Activated CD8-positive, alpha-beta memory T cell treated with anti-CD3 and anti-CD28 coated beads for 36 hours (primary cell): ENCODE measurements around the gene MAEA. TPM values are rescaled to one million over a fixed set of nuclear protein-coding genes. Genes with fewer than 3 reads are reported as not detected.
"Not testable (repeated sequence)": the region's sequence is repeated elsewhere in the genome, so short reads cannot be mapped to it uniquely, and the experiment has no call there.

Experiments
- CTCF ChIA-PET: fragments of 350-600 bp; sonication (Branson Sonifier 250); formaldehyde crosslinking; loops from one replicate; lab custom pipeline; 2021; ENCODE audit warnings: antibody characterized with exemption; lab: Charles Lee
- POLR2A ChIA-PET: fragments of 350-600 bp; sonication (Branson Sonifier 250); formaldehyde crosslinking; loops from one replicate; lab custom pipeline; 2021; ENCODE audit warnings: antibody characterized with exemption; lab: Charles Lee
- total RNA-seq, 2 experiments: library from RNA; stranded (reverse); gene quantifications; one replicate each; pipeline ENCODE4 v1.2.3, GENCODE V29; 2021

Gene MAEA
- total RNA-seq, 2 experiments from 2014 or later: 54.6 to 57.2 TPM

- POLR2A ChIA-PET: no interaction called here
- CTCF ChIA-PET: no interaction called here
These were observed 36.3 kb downstream of the MAEA start for GRCh38 chr4:1325681-1326635.

- CTCF ChIA-PET: no interaction called here
- POLR2A ChIA-PET: no interaction called here
These were observed 37.2 kb downstream of the MAEA start for GRCh38 chr4:1326751-1327525.

GRCh38 chr4:1327526-1328266, 38.0 kb downstream of the MAEA start:
- ChIA-PET CTCF (no interaction called here), POLR2A (no interaction called here)

GRCh38 chr4:1328267-1329155, 38.8 kb downstream of the MAEA start:
- ChIA-PET POLR2A (no interaction called here), CTCF (no interaction called here)

GRCh38 chr4:1329408-1330371, 40.0 kb downstream of the MAEA start:
- ChIA-PET POLR2A (interaction anchor here (0.8 kb wide), 1 partner anchor 40 kb away, joined by 3 read pairs; the partner anchor contains the start of gene MAEA), CTCF (interaction anchor here (0.6 to 1.3 kb wide), 4 partner anchors 11 to 62 kb away, joined by 3 to 4 read pairs (median 3); partner anchors contain the start of gene UVSSA)

GRCh38 chr4:1330761-1331590, 41.3 kb downstream of the MAEA start:
- ChIA-PET CTCF (interaction anchor here (0.8 to 0.9 kb wide), 2 partner anchors 15 to 44 kb away, joined by 3 read pairs; partner anchors contain the start of gene UVSSA), POLR2A (interaction anchor here (1.0 kb wide), 1 partner anchor 15 kb away, joined by 3 read pairs; no protein-coding TSS in a partner anchor)

- POLR2A ChIA-PET: interaction anchor here (1.0 kb wide), 1 partner anchor 14 kb away, joined by 3 read pairs; no protein-coding TSS in a partner anchor
- CTCF ChIA-PET: interaction anchor here (1.1 to 1.2 kb wide), 2 partner anchors 13 to 40 kb away, joined by 3 read pairs; no protein-coding TSS in a partner anchor
These were observed 42.1 kb downstream of the MAEA start for GRCh38 chr4:1331591-1332353.

GRCh38 chr4:1332686-1333085, 43.0 kb downstream of the MAEA start:
- ChIA-PET POLR2A (no interaction called here), CTCF (interaction anchor here (1.1 to 1.2 kb wide), 2 partner anchors 14 to 41 kb away, joined by 3 read pairs; no protein-coding TSS in a partner anchor)

- CTCF ChIA-PET: interaction anchor here (1.2 kb wide), 1 partner anchor 15 kb away, joined by 3 read pairs; no protein-coding TSS in a partner anchor
- POLR2A ChIA-PET: no interaction called here
These were observed 43.6 kb downstream of the MAEA start for GRCh38 chr4:1333256-1333655.

- CTCF ChIA-PET: interaction anchor here (1.2 kb wide), 1 partner anchor 12 kb away, joined by 3 read pairs; no protein-coding TSS in a partner anchor
- POLR2A ChIA-PET: not testable (repeated sequence)
These were observed 44.3 kb downstream of the MAEA start for GRCh38 chr4:1333851-1334578.

- ChIA-PET POLR2A (no interaction called here), CTCF (interaction anchor here (1.2 kb wide), 1 partner anchor 12 kb away, joined by 3 read pairs; no protein-coding TSS in a partner anchor)
These were observed 44.8 kb downstream of the MAEA start for GRCh38 chr4:1334579-1334895.

GRCh38 chr4:1335193-1335883, 45.6 kb downstream of the MAEA start:
- POLR2A ChIA-PET: not testable (repeated sequence)
- CTCF ChIA-PET: interaction anchor here (1.2 kb wide), 1 partner anchor 11 kb away, joined by 3 read pairs; no protein-coding TSS in a partner anchor

GRCh38 chr4:1336088-1336491, 46.4 kb downstream of the MAEA start:
- ChIA-PET CTCF (no interaction called here), POLR2A (no interaction called here)

GRCh38 chr4:1337376-1337831, 47.7 kb downstream of the MAEA start:
- POLR2A ChIA-PET: no interaction called here

More at GRCh38 chr4:1337376-1337831, 47.7 kb downstream of the MAEA start:
- CTCF ChIA-PET: no interaction called here
